ENCODE data around the gene OLIG2. TPM values are rescaled to one million over a fixed set of nuclear protein-coding genes. Genes with fewer than 3 reads are reported as not detected.
A peak's percentile ranks its signal among the peaks of the same experiment; 100 is the strongest.

OLIG2 gene
- polyA plus RNA-seq, 1 experiment, result not detected

GRCh38 chr21:33041981-33042380 is 16.2 kb downstream of the OLIG2 start:
- TF ChIP-seq, protein P1, sequence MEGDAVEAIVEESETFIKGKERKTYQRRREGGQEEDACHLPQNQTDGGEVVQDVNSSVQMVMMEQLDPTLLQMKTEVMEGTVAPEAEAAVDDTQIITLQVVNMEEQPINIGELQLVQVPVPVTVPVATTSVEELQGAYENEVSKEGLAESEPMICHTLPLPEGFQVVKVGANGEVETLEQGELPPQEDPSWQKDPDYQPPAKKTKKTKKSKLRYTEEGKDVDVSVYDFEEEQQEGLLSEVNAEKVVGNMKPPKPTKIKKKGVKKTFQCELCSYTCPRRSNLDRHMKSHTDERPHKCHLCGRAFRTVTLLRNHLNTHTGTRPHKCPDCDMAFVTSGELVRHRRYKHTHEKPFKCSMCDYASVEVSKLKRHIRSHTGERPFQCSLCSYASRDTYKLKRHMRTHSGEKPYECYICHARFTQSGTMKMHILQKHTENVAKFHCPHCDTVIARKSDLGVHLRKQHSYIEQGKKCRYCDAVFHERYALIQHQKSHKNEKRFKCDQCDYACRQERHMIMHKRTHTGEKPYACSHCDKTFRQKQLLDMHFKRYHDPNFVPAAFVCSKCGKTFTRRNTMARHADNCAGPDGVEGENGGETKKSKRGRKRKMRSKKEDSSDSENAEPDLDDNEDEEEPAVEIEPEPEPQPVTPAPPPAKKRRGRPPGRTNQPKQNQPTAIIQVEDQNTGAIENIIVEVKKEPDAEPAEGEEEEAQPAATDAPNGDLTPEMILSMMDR (IDR thresholded peaks at IDR 0.05; ENCODE audit: low read depth, low read length), result no peak
- no peak for DNase-seq (ENCODE audit: low read depth, low spot score)
- ChIA-PET CTCF (interaction anchor here (0.8 kb wide), 1 partner anchor 86 kb away, joined by 3 read pairs; no protein-coding TSS in a partner anchor), POLR2A (no interaction called here)
- H3K9me3 ChIP-seq (ENCODE audit: control insufficient read depth, insufficient read depth, low read length), result no peaks in the 10 kb centered on the region
- H3K4me3 ChIP-seq (ENCODE audit: low read depth, low read length), result no peak overlapping the region
- no peaks in the 10 kb centered on the region for H3K27me3 ChIP-seq (ENCODE audit: control insufficient read depth, insufficient read depth, low read length)
- no peak overlapping the region for H3K27ac ChIP-seq (ENCODE audit: low read depth, low read length)

DNA sequence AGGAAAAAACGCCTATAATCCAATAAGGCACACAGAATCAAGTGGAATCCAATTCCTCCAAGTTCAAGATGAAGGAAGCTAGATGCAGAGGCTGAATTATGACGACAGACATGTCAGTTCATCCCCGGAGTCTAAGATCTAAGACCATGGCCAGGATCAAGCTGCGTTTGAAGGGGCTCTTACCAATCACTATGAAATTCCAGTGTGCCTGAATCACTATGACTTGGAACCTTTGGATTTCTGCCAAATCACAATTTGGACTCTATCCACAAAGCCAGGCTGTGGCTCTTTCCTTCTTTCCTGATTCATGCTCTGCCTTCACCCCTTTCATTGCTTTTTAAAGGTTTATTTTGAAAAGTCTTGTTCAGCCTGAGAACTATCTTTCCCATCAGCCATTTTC is 17.1 kb downstream of the OLIG2 start:
- Histone ChIP-seq H3K4me3 (ENCODE audit: low read depth, low read length) (no peak overlapping the region), H3K27ac (ENCODE audit: low read depth, low read length) (peak overlapping the region; percentile 43), H3K27me3 (ENCODE audit: control insufficient read depth, insufficient read depth, low read length) (no peaks in the 10 kb centered on the region), H3K9me3 (ENCODE audit: control insufficient read depth, insufficient read depth, low read length) (no peaks in the 10 kb centered on the region)
- ChIA-PET CTCF (interaction anchor here (0.8 kb wide), 1 partner anchor 85 kb away, joined by 3 read pairs; no protein-coding TSS in a partner anchor), POLR2A (no interaction called here)
- peak; percentile 85 for DNase-seq (ENCODE audit: low read depth, low spot score)
- TF ChIP-seq, protein P1 (IDR thresholded peaks at IDR 0.05; ENCODE audit: low read depth, low read length), result no peak

DNA sequence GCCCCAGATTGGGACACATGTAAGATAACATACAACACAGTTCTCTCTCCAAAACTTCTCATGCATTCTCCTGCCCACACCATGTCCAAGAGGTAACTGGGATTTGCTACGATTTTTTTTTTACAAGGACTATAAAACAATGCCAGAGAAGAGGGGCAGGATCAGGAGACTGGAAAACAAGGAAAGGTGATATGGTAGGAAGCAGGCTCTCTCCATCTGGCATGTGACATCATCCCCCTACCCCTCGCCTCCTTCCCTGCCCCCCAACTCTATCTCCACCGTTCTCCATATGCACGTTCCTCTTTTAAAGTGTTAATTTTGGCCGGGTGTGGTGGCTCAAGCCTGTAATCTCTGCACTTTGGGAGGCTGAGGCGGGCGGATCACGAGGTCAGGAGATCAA is 20.7 kb downstream of the OLIG2 start:
- no peak overlapping the region for H3K4me3 ChIP-seq (ENCODE audit: low read depth, low read length)
- POLR2A ChIA-PET, result no interaction called here
- CTCF ChIA-PET, result no interaction called here
- TF ChIP-seq, protein P1 (IDR thresholded peaks at IDR 0.05; ENCODE audit: low read depth, low read length), result no peak
- no peak overlapping the region for H3K27ac ChIP-seq (ENCODE audit: low read depth, low read length)
- DNase-seq (ENCODE audit: low read depth, low spot score), result no peak
- H3K9me3 ChIP-seq (ENCODE audit: control insufficient read depth, insufficient read depth, low read length), result no peaks in the 10 kb centered on the region
- H3K27me3 ChIP-seq (ENCODE audit: control insufficient read depth, insufficient read depth, low read length), result peaks cover 14% of the 10 kb centered on the region

- ChIA-PET POLR2A (no interaction called here), CTCF (no interaction called here)
- H3K27me3 ChIP-seq (ENCODE audit: control insufficient read depth, insufficient read depth, low read length), result peaks cover 14% of the 10 kb centered on the region
- DNase-seq (ENCODE audit: low read depth, low spot score), result peak; percentile 2
- H3K4me3 ChIP-seq (ENCODE audit: low read depth, low read length), result no peak overlapping the region
- TF ChIP-seq, protein P1 (IDR thresholded peaks at IDR 0.05; ENCODE audit: low read depth, low read length), result no peak
- no peak overlapping the region for H3K27ac ChIP-seq (ENCODE audit: low read depth, low read length)
- no peaks in the 10 kb centered on the region for H3K9me3 ChIP-seq (ENCODE audit: control insufficient read depth, insufficient read depth, low read length)
These were observed 21.5 kb downstream of the OLIG2 start for GRCh38 chr21:33047231-33047630.

GRCh38 chr21:33051925-33052324 is 26.2 kb downstream of the OLIG2 start:
- CTCF ChIA-PET, result no interaction called here
- POLR2A ChIA-PET, result no interaction called here
- TF ChIP-seq, protein P1 (IDR thresholded peaks at IDR 0.05; ENCODE audit: low read depth, low read length), result no peak
- H3K4me3 ChIP-seq (ENCODE audit: low read depth, low read length), result no peak overlapping the region
- DNase-seq (ENCODE audit: low read depth, low spot score), result no peak
- H3K27me3 ChIP-seq (ENCODE audit: control insufficient read depth, insufficient read depth, low read length), result peaks cover 19% of the 10 kb centered on the region
- no peaks in the 10 kb centered on the region for H3K9me3 ChIP-seq (ENCODE audit: control insufficient read depth, insufficient read depth, low read length)
- no peak overlapping the region for H3K27ac ChIP-seq (ENCODE audit: low read depth, low read length)
